Dermis blood vessel endothelial cell (primary cell): Measurements from ENCODE around the gene TMEM255B. TPM values are rescaled to one million over a fixed set of nuclear protein-coding genes. Genes with fewer than 3 reads are reported as not detected.
"Not testable (repeated sequence)": the region's sequence is repeated elsewhere in the genome, so short reads cannot be mapped to it uniquely, and the experiment has no call there.

Experiments used
- DNase-seq: peaks from one replicate; pipeline ENCODE4 v3.0.0; 2010
- total RNA-seq: library from RNA; depleted of rRNA; stranded (reverse); fragments of >200 nt; gene quantifications from 2 replicates; pipeline ENCODE4 v1.2.3, GENCODE V29; 2014

TMEM255B gene
- total RNA-seq, 1 donor from 2014 or later, result 72.3 TPM

DNA sequence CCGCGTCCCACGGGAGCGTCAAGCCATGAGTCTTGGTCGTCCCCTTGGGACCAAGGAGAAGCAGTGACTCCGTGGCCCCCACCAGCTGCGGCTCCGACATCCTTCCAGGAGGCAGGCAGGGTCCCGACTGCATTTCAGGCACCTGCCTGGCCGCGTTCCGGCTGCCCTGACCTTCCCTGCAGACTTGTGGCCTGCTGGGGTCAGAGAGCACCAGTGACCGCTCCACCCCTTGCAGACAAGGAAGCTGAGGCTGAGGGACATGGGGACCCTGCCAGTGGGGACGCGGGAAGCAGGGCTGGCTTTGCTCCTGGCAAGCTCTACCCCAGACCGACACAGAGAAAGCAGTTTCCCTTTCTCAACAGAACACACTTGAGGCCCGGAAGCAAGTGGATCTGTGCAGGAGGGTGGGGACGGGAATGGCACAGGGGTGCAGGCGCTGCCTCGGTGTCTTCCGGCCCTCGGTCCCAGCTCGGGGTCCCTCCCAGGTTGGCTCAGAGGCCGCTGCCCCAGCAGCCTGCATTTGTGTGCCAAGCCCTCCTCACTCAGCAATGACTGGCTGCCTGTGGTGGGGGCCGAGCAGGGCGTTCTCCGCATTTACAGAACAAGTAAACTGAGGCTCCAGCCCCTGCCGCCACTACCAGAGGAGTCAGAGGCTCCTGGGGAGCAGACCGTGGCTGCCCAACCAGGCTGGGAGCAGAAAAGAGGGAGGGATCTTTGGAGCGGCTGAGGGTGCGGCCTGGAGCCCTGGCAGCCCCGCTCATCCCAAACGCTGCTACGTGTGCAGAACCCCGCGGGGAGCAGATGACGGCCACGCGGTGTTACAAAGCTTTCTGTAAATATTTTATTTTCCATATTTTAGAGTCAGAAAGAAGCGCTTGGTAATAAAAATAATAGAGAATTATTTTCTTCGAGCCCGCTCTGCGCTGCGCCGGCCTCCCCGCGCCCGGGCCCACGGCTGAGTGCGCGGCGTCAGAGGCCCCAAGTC, 61.0 kb downstream of the TMEM255B start:
- no peak for DNase-seq

DNA sequence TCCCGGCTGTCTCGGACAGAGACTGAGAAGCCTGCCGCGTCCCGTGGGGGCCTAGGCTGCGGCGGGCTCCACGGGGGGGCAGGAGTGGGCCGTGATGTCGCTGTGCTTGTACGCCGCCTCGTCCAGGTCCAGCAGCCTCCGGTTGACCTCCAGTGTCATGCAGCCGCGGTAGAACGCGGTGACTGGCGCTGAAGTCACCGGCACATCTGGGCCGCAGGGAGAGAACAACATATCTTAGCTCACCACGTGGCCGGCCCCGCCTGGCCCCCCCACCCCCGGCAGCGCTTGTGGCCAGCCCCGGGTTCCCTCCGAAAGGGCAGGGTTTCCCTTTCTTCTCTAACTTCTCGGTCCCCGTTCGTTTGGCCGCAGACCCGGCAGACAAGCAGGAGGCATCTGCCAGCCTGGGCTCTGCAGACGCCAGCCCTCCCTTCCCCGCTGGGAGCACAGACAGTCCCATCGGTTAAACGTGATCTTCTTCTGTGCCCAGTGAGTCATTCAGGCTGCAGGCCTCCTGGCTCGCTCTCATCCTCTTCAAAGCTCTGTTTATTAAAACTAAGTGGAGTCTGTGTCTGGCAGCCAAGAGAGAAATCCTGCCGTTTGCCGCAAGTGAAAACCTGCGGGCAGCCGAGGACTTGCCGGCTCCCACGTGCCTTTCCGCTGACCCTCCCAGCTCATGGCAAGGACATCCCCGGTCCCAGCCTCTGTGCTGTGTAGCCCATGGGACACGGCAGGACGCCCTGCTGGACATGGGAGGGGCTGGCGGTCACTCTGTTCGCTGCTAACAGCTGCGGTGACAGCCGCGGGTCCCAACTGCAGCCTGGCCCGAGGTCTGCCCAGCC, 62.0 kb downstream of the TMEM255B start:
- DNase-seq, result peak; percentile 66

DNA sequence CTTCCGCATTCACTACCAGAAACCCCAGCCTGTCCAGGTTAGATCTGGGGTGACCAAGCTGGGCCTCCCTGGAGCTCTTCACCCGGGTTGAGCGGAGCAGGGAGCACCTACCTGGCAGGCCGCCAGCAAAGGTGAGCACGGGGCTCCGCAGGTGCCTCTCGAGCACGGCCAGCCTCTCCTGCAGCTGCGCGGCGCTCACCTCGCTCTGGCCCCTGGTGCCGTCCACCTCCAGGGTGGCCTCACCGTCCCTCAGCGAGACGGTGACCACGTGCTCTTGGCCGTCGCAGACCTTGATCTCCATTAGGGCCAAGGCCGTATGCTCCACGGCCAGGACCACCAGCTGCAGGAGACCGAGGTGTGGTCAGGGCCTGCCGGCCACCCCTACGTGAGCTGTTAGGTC, 62.8 kb downstream of the TMEM255B start:
- no peak for DNase-seq

DNA sequence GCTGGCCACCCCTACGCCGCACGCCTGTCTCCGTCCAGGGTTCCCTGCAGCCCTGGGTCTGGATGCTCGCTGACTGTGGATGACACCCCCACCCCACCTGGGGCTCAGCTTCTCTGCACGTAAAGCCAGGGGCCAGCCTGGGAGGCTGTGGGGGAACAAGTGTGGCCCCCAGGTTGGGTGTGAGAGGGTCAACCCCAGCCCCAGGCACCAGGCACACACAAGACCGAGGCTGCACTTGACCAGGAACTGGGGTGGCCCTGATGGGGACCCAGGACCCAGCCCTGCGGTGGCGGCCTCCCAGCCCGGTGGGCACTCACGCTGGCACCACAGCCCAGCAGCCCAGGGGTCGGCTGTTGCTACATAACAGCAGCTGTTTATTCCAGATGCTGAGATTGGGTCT, 63.2 kb downstream of the TMEM255B start:
- no peak for DNase-seq

DNA sequence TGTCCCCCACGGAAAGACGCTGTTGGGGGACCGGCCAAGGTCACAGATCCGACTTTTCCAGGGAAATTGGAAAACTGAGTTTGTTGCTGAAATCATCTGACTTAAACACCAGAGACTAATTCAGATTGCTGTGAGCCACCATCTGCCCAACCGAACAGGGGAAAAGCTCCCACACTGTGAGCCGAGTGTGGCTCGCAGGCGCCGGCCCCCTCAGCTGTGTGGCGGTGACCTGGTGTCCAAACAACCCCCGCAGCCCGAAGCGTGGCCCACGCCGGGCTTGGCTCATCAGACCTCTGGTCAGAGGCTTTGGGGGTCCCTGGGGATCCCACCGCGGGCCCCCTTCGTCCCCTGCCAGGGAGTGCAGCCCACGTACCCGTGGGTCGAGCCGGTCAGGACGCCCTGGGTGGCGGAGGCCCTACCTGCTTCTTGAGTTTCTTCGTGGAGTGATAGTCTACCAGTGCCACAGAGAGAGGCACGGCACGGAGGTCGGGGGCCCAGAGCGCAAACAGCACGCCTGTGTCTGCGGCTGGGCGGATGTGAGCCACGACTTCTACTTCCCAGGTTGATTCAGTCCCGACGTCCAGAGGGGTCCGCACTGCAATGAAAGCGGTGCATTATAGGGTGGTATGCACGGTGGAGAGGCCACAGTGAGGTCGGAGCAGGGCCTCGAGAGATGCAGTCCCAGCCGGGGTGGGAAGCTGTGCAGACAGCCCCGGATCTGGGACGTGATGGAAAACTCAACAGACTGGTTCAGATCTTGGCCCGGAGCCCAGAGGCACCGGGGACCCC, 64.1 kb downstream of the TMEM255B start:
- DNase-seq, result no peak

DNA sequence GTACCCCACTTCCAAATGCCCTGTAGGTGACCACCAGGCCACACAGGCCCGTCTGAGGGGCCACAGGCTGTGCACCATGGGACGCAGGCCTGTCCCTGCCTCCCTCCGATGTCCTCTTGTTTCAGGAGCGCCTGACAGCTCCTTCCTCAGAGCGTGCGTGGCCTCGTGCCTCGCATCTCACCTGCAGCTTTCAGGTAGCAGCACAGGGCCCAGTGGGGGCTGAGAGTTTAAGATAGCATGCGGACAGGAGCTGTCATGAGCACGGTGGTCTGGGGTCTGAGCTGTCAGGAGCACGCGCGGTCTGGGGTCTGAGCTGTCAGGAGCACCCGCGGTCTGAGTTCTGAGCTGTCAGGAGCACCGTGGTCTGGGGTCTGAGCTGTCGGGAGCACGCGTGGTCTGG, 64.7 kb downstream of the TMEM255B start:
- no peak for DNase-seq

DNA sequence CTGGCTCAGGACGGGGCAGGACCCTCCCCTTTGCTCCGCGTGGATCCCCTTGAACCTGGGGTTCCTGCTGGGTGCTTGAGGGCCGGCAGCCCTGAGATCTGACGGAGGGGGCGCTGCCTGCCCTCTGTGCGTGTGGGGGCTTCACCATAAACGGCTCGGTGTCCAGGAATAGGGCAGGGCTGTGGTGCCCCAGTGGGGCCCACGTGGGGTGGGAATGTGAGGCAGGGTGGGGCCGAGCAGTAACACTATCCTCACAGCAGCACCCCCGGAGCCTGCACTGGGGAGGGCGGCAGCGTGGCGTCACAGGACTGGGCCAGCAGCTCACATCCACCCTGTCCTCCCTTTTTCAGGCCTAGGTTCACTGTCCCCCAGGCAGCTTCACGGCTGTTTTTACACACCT, 66.8 kb downstream of the TMEM255B start:
- no peak for DNase-seq

DNA sequence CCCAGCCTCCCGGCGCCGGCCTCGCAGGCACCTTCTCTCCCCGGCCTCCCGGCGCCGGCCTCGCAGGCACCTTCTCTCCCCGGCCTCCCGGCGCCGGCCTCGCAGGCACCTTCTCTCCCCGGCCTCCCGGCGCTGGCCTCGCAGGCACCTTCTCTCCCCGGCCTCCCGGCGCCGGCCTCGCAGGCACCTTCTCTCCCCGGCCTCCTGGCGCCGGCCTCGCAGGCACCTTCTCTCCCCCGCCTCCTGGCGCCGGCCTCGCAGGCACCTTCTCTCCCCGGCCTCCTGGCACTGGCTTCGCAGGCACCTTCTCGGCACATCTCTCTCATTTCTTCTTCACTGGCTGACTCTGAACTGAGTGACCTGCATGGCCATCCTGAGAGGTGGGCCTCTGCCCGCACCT, 67.4 kb downstream of the TMEM255B start:
- not testable (repeated sequence) for DNase-seq

DNA sequence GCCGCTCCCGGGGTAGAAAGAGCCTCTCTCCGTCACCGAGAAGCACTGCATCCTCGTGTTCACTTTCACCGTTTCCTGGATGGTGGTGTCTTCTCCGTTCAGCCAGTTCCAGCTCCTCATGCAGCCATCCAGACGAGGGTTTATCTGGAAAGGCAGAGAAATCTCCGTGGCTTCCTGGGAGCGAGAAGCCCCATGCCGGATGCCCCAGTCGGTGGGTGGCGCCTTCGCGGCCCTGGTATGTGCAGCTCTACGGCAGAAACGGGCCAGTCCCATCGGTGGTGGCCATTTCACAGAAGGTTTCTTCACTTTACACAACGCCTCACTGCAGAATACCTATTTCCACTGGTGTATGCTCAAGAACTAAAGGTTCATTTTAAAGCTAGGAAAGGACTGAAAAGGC, 68.0 kb downstream of the TMEM255B start:
- no peak for DNase-seq

DNA sequence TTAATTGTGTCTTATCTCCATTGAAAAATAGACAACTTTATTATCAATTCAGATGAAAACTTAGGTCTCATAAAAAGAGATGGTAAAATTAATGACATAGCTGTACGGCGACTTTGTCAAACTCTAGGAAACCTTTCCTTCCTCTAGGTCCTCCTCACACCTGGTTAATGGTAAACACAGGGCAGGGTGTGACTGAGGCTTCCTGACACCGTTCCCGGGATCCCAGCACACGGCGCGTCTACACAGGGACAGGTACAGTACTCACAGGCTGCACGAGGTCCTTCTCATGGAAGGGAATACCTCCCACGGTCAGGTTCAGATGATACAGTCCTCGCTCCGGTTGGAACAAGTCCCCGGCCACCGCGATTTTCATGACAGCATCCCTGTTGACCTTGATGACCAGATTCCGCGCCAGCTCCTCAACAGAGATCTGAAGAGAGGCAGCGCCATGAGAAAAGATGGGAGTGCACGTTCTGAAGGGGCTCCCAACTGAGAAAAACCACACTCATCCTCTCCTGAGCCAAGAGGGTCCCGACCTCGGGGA, 69.3 kb downstream of the TMEM255B start:
- no peak for DNase-seq

DNA sequence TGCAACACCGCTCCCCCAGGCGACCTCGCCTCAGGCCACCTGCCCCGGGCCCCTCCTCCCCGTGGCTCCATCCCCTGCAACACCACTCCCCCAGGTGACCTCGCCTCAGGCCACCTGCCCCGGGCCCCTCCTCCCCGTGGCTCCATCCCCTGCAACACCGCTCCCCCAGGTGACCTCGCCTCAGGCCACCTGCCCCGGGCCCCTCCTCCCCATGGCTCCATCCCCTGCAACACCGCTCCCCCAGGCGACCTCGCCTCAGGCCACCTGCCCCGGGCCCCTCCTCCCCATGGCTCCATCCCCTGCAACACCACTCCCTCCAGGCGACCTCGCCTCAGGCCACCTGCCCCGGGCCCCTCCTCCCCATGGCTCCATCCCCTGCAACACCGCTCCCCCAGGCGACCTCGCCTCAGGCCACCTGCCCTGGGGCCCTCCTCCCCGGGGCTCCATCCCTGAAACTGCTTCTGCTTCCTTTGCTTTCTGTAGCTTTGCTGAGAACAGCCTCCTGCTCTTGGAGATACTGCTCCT, 71.5 kb downstream of the TMEM255B start:
- not testable (repeated sequence) for DNase-seq

DNA sequence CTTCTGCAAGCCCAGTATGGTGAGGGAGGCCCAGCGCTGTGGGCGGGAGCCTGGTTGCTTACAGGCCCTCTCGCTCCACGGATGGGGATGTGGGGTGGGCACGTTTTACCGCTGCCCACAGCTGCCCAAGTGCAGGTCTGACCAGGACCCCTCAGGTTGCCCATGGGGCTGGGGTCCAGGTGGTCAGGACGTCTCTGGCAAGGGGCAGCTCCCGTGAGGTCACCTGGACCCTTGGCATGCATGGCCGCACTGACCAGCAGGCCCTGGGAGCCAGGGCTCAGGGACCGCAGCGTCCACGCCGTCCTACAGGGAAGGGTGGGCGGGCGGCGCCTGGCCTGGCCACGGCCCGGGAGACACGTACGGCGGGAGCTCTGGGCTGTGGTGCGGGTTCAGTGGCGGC, 72.0 kb downstream of the TMEM255B start:
- DNase-seq, result no peak

DNA sequence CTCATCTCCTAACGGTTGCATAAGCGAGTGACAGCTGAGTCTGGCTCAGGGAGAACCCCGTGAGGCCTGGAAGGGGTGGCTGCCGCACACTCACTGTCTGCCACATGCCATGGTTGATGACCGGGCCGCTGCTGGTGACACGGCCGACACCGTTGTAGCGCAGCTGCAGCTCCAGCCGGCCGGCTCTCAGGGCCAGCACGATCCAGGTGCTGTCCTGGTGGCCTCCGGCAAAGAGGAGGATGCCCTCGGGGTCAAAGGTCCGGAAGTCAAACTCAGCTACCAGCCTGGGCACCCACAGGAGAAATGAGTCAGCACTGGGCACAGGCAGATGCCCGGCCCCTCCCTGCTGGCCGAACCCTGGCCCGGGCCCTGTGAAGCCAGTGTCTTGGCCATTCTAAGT, 73.2 kb downstream of the TMEM255B start:
- no peak for DNase-seq

DNA sequence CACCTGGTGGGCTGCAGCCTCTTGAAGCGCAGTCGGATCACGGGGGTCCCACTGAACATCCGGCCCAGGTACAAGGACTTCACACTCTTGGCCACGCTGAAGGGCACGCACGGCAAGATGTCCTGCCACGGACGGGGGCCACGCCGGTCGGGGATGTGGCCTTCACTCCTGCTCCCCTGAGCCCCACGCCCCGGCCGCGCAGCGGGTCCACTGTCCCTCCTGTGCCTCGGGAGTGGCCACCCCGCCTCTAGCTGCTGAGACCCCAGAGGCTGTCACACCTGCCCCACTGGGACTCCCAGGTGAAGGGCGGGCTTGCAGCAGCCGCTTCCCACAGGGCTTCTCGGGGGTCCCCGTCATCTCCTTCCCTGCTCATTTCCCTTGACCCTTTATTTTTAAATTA, 73.6 kb downstream of the TMEM255B start:
- DNase-seq, result no peak

DNA sequence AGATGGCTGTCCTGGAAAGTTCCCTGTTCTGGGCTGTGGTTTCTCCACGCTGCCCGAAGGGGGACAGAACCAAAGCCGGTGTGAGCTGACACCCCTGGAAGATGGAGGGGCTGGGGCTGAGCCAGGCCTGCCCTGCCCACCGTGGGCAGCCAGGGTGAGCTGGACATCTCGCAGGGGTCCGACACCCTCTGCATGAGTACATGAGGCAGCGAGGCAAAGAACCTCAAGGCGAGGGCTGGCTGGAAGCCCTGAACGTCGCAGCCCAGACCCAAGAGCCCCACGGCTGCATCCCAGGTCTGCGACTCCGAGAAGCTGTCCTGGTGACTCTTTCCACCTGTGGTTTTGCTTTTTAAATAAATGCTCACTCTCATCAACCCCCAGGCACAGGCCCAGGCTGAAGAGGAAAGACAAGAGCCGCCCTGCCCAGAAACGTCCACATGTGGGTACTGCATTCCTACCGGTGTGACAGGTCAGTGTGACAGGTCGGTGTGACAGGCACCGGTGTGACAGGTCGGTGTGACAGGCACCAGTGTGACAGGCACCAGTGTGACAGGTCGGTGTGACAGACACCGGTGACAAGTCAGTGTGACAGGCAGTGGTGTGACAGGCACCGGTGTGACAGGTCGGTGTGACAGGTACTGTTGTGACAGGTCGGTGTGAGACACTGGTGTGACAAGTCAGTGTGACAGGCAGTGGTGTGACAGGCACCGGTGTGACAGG, 74.2 kb downstream of the TMEM255B start:
- DNase-seq, result no peak

DNA sequence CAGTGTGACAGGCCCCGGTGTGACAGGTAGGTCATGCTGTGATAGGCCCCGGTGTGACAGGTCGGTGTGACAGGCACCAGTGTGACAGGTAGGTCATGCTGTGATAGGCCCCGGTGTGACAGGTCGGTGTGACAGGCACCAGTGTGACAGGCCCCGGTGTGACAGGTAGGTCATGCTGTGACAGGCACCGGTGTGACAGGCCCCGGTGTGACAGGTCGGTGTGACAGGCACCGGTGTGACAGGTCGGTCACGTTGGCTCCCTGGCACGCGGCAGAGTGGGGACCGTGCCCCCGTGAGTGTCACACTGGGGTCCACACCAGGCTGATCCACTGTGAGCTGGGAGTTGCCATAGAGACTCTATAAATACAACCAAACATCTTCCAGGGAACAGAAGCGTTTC, 75.0 kb downstream of the TMEM255B start:
- not testable (repeated sequence) for DNase-seq

DNA sequence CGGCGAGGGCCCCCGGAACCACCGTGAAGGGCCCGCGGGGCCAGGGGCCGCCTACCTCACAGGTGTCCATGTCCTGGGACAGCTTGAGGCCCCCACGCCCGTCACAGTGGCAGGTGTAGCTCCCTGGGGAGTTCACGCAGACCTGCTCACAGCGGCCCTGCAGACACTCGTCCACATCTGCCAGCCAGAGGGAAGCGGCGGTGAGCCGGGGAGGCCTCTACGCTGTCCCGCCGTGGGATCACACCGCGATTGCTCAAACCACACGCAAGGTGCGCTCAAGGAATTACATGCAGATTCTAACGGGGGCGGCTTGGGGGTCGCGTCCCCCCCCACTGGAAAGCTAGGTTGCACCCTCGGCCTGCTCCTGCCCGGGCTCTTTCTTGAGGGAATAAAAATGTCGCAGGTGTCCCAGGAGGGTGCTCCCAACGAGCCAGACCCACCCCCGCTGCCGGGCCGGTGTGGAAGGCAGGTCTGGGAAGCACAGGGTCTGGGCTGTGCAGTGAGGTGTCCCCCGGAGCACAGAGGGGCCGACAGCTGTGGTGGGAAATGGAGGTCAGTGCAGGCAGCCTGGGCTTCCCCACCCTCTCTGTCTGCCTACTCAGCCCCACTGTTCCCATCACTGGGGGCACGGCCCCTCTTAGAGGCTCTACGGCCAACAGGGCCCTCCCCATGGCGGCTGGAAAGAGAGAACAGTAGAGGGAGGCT, 75.6 kb downstream of the TMEM255B start:
- no peak for DNase-seq

DNA sequence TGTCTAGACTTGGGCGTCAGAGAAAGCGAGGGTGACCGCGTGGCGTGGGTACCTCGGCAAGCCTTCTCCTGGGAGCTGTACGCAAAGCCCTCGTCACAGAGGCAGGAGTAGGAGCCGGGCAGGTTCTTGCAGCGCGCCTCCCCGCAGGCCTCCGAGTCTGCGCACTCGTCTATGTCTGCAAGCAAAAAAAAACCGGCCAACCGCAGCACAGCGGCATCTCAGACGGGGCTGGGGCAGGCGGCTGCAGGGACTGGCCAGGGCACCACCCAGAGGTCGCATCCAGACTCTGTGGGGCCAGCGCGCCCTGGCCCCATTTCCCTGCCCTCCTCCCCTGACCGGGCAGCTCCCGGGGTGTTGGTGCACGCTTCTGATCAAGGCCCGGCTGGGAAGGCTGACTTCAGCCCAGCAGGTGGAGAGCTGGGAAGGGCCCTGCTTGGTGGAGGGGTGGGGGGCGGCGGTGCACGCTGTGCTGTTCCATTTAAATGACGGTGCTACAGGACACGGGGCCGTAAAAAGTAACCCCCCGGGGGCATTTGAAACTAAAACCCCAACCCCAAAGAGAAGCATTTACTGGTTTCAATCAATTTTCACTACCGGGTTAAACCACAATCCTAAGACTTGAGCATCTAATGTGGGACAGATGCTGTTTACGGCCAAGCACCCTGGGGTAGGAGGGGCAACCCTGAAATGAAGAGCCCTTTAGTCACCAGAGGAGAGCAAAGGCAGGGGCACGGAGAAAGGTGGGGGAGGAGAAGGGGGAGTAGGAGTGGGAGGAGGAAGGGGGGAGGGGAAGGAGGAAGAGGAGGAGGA, 76.6 kb downstream of the TMEM255B start:
- no peak for DNase-seq

DNA sequence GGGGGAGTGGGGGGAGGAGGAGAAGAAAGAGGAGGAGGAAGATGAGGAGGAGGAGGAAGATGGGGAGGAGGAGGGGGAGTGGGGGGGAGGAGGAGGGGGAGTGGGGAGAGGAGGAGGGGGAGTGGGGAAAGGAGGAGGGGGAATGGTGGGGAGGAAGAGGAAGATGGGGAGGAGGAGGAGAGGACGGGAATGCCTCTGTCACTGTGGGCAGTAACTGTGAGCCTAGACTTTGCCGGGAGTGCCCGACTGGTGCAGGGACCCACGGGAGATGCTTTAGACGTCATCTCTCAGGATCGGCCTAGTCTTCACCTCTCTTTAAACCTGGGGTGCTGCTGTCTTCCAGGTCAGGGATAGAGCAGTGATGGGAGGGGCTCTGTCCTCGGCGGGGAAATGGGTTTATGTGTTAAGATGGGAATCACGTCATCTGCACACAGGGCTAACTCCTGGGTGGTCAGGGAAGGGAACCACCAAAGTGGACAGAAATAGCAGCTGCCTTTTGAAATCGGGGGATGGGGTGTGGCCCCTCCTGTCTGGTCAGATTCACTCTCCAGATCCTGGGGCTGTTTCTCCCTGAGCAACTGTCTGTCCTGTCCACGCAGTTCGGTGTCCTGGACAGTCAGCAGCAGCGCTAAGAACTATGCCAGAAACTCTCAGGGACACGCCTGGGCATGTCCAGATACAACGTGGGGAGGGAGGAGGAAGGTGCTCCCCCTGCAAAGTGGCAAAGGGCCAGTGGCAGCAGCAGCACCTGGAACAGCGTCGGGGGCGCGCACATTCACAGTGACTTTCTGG, 77.9 kb downstream of the TMEM255B start:
- DNase-seq, result peak; percentile 75
